Panc1 (cell line): ENCODE results near the gene KLHDC8A. TPM values are rescaled to one million over a fixed set of nuclear protein-coding genes. Genes with fewer than 3 reads are reported as not detected.

Source experiments
- ATAC-seq: fragments of 200-7000 bp; cut with Tn5 transposase; 2 replicates; pipeline ENCODE4 v1.9.1; 2020; ENCODE audit warnings: mild to moderate bottlenecking, moderate library complexity
- BruUV-seq: library from RNA; stranded (reverse); fragments of 400-500 nt; replicated peaks from 2 replicates; lab custom pipeline; 2021; lab: Mats Ljungman, UMichigan
- CTCF ChIA-PET: fragments of 300-600 bp; sonication (Branson Sonifier 250); formaldehyde crosslinking; loops from one replicate; lab custom pipeline; 2022; ENCODE audit warnings: antibody characterized with exemption; lab: Charles Lee
- POLR2A ChIA-PET: fragments of 300-600 bp; sonication (Branson Sonifier 250); formaldehyde crosslinking; loops from one replicate; lab custom pipeline; 2022; ENCODE audit warnings: antibody characterized with exemption; lab: Charles Lee
- DNase-seq: peaks from one replicate; pipeline ENCODE4 v3.0.0-alpha.2; 2010; ENCODE audit warnings: low read depth, low spot score
- H3K27ac ChIP-seq: 2 replicates; pipeline ENCODE4 v1.5.1; 2011; ENCODE audit warnings: mild to moderate bottlenecking, low read length, inconsistent platforms
- H3K27me3 ChIP-seq: fragments of 200-500 bp; sonication (Bioruptor generic); 2 replicates; pipeline ENCODE4 v1.6.0; 2014; ENCODE audit warnings: low read length, inconsistent platforms; ENCODE audit not compliant: control insufficient read depth, insufficient read depth
- H3K36me3 ChIP-seq: fragments of 200-500 bp; sonication (Bioruptor generic); 2 replicates; pipeline ENCODE4 v1.5.1; 2014; ENCODE audit warnings: inconsistent platforms, mild to moderate bottlenecking, low read length, moderate library complexity; ENCODE audit not compliant: control insufficient read depth, insufficient read depth
- H3K4me1 ChIP-seq: 2 replicates; pipeline ENCODE4 v1.5.1; 2011; ENCODE audit warnings: inconsistent platforms, mild to moderate bottlenecking, low read length, moderate library complexity; ENCODE audit not compliant: control insufficient read depth, insufficient read depth
- H3K4me3 ChIP-seq, 2 experiments: 2 replicates each; pipeline ENCODE4 v1.5.1; 2011 to 2012; ENCODE audit warnings: low read depth in 2 of 2, low read length in 2 of 2, mild to moderate bottlenecking in 2 of 2, inconsistent platforms in 1 of 2, moderate library complexity in 1 of 2
- H3K9me3 ChIP-seq: fragments of 200-500 bp; sonication (Bioruptor generic); 2 replicates; pipeline ENCODE4 v1.5.1; 2014; ENCODE audit warnings: low read depth, mild to moderate bottlenecking, inconsistent platforms, low read length, moderate library complexity; ENCODE audit not compliant: control insufficient read depth, insufficient read depth
- POLR2AphosphoS5 ChIP-seq: IDR thresholded peaks from 2 replicates; pipeline ENCODE4 v1.6.1; 2012; ENCODE audit warnings: mild to moderate bottlenecking, low read depth, low read length, moderate library complexity
- SIN3A ChIP-seq: IDR thresholded peaks from 2 replicates; pipeline ENCODE4 v1.6.1; 2012; ENCODE audit warnings: low read depth, mild to moderate bottlenecking, low read length, moderate library complexity, borderline replicate concordance; ENCODE audit not compliant: insufficient read depth
- TCF7L2 ChIP-seq: IDR thresholded peaks from 2 replicates; pipeline ENCODE4 v1.6.1; 2011; ENCODE audit warnings: mild to moderate bottlenecking, low read depth, low read length, inconsistent platforms
- in situ Hi-C: cut with HindIII; loops from 2 replicates; pipeline ENCODE4 v1.10.0; 2016; ENCODE audit warnings: low sequenced_read_pairs, low pct_unique_long_range_greater_than_20kb
- intact Hi-C: fragments of 100-400 bp; cut with micrococcal nuclease; formaldehyde crosslinking; loops from one replicate; pipeline ENCODE4 v1.10.0; 2022; ENCODE audit not compliant: unreplicated experiment
- total RNA-seq: library from RNA; stranded (reverse); gene quantifications from one replicate; pipeline ENCODE4 v1.2.1, GENCODE V29; 2021; ENCODE audit not compliant: unreplicated experiment
- TF ChIP-seq, protein P1 (sequence below): fragments of 450-650 bp; IDR thresholded peaks from 2 replicates; pipeline ENCODE4 v1.5.1; 2017; ENCODE audit warnings: mild to moderate bottlenecking
- TF ChIP-seq, protein P2 (sequence below), 2 experiments: IDR thresholded peaks; 2 replicates each; pipeline ENCODE4 v1.6.1; 2011 to 2012; ENCODE audit warnings: low read depth in 2 of 2, control low read depth in 1 of 2, low read length in 1 of 2, mild to moderate bottlenecking in 1 of 2, moderate library complexity in 1 of 2; ENCODE audit not compliant: insufficient read depth in 1 of 2

KLHDC8A gene
- total RNA-seq, 1 experiment from 2014 or later: 0.31 TPM

DNA sequence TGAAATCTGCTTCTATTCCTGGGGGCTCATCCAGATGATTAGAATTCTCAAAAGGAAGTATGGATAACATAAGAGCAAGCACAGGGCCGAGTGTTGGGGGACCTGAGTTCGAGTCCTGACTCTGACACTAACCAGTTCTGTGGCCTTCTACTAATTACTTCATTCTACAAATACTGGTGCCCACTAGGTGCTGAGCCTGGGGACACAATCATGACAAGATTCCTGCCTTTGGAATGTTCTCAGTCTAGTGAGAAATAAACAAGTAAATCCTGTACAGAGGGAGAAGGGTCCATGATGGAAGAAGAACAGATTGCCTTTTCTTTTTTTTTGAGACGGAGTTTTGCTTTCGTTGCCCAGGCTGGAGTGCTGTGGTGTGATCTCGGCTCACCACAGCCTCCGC, 32.9 kb downstream of the KLHDC8A start:
- no peak for TF ChIP-seq SIN3A
- no peak for TF ChIP-seq TCF7L2
- no peak for TF ChIP-seq POLR2AphosphoS5
- TF ChIP-seq, protein P1, sequence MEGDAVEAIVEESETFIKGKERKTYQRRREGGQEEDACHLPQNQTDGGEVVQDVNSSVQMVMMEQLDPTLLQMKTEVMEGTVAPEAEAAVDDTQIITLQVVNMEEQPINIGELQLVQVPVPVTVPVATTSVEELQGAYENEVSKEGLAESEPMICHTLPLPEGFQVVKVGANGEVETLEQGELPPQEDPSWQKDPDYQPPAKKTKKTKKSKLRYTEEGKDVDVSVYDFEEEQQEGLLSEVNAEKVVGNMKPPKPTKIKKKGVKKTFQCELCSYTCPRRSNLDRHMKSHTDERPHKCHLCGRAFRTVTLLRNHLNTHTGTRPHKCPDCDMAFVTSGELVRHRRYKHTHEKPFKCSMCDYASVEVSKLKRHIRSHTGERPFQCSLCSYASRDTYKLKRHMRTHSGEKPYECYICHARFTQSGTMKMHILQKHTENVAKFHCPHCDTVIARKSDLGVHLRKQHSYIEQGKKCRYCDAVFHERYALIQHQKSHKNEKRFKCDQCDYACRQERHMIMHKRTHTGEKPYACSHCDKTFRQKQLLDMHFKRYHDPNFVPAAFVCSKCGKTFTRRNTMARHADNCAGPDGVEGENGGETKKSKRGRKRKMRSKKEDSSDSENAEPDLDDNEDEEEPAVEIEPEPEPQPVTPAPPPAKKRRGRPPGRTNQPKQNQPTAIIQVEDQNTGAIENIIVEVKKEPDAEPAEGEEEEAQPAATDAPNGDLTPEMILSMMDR: no peak
- TF ChIP-seq, protein P2, sequence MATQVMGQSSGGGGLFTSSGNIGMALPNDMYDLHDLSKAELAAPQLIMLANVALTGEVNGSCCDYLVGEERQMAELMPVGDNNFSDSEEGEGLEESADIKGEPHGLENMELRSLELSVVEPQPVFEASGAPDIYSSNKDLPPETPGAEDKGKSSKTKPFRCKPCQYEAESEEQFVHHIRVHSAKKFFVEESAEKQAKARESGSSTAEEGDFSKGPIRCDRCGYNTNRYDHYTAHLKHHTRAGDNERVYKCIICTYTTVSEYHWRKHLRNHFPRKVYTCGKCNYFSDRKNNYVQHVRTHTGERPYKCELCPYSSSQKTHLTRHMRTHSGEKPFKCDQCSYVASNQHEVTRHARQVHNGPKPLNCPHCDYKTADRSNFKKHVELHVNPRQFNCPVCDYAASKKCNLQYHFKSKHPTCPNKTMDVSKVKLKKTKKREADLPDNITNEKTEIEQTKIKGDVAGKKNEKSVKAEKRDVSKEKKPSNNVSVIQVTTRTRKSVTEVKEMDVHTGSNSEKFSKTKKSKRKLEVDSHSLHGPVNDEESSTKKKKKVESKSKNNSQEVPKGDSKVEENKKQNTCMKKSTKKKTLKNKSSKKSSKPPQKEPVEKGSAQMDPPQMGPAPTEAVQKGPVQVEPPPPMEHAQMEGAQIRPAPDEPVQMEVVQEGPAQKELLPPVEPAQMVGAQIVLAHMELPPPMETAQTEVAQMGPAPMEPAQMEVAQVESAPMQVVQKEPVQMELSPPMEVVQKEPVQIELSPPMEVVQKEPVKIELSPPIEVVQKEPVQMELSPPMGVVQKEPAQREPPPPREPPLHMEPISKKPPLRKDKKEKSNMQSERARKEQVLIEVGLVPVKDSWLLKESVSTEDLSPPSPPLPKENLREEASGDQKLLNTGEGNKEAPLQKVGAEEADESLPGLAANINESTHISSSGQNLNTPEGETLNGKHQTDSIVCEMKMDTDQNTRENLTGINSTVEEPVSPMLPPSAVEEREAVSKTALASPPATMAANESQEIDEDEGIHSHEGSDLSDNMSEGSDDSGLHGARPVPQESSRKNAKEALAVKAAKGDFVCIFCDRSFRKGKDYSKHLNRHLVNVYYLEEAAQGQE (IDR thresholded peaks at IDR 0.05; ENCODE audit: insufficient read depth in 1 of 2, low read depth in 2 of 2, low read length in 1 of 2): no peak
- Histone ChIP-seq H3K4me1 (peaks cover 15% of the 10 kb centered on the region), H3K27me3 (no peaks in the 10 kb centered on the region), H3K4me3 (no peak overlapping the region), H3K36me3 (no peaks in the 10 kb centered on the region), H3K9me3 (no peaks in the 10 kb centered on the region), H3K27ac (peak overlapping the region; percentile 54; the same call in 1 of the 2 replicates)
- ATAC-seq: no peak
- in situ Hi-C loops (no loop called here), intact Hi-C loops (no loop called here)
- ChIA-PET CTCF (interaction anchor here (1.0 to 5.8 kb wide), 4 partner anchors 11 to 52 kb away, joined by 3 to 149 read pairs (median 6); no protein-coding TSS in a partner anchor), POLR2A (interaction anchor here (0.5 kb wide), 1 partner anchor 9 kb away, joined by 4 read pairs; no protein-coding TSS in a partner anchor)
- no TSS peak for BruUV-seq
- no peak for DNase-seq

DNA sequence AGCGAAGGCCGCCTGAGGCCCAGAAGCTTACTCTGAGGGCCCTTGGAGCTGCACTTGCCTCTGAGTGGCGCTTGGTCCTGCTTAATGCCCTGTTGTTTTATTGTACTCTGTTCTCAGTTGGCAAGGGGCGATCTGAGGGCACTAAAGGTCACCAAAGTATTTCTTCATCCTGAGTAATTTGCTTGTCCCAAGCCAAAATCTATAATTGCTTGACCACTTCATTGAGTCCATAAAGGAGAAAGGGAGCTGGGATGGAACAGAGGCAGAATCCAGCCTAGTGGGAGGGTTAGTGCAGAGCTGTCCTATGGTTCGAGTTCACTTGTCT, 34.8 kb downstream of the KLHDC8A start:
- Histone ChIP-seq H3K36me3 (no peaks in the 10 kb centered on the region), H3K4me3 (peak overlapping the region; percentile 88 to 89), H3K27me3 (no peaks in the 10 kb centered on the region), H3K27ac (peak overlapping the region; percentile 60), H3K9me3 (no peaks in the 10 kb centered on the region), H3K4me1 (peaks cover 34% of the 10 kb centered on the region)
- DNase-seq: no peak
- ATAC-seq: no peak
- POLR2A ChIA-PET: no interaction called here
- intact Hi-C loops: no loop called here
- in situ Hi-C loops: no loop called here
- no TSS peak for BruUV-seq
- TF ChIP-seq, protein P1: no peak
- TF ChIP-seq POLR2AphosphoS5 (no peak), TCF7L2 (no peak), SIN3A (no peak)
- TF ChIP-seq, protein P2 (IDR thresholded peaks at IDR 0.05; ENCODE audit: insufficient read depth in 1 of 2, low read depth in 2 of 2, low read length in 1 of 2): no peak
- CTCF ChIA-PET: interaction anchor here (0.5 to 5.8 kb wide), 5 partner anchors 8 to 336 kb away, joined by 3 to 149 read pairs (median 4); no protein-coding TSS in a partner anchor
